WTC11 (cell line): Measurements from ENCODE around the gene RRAGD. TPM values are rescaled to one million over a fixed set of nuclear protein-coding genes. Genes with fewer than 3 reads are reported as not detected.
A peak's percentile ranks its signal among the peaks of the same experiment; 100 is the strongest.

ENCODE experiments used
- ATAC-seq: fragments of 200-7000 bp; cut with Tn5 transposase; 2 replicates; pipeline ENCODE4 v1.10.0; 2021; ENCODE audit warnings: mild to moderate bottlenecking, moderate library complexity
- CTCF ChIA-PET: fragments of 300-600 bp; sonication (Branson Sonifier 250); formaldehyde crosslinking; loops from one replicate; lab custom pipeline; 2021; ENCODE audit warnings: antibody characterized with exemption; lab: Charles Lee
- POLR2A ChIA-PET: fragments of 350-600 bp; sonication (Branson Sonifier 250); formaldehyde crosslinking; loops from one replicate; lab custom pipeline; 2021; ENCODE audit warnings: antibody characterized with exemption; lab: Charles Lee
- DNase-seq: peaks from one replicate; pipeline ENCODE4 v3.0.0; 2021; ENCODE audit warnings: low spot score
- H3K27ac Mint-ChIP-seq: 2 replicates; pipeline ENCODE4 v1.8.0; 2021; ENCODE audit warnings: mixed read lengths
- H3K27me3 Mint-ChIP-seq: 2 replicates; pipeline ENCODE4 v1.8.0; 2021; ENCODE audit warnings: low read depth, mild to moderate bottlenecking, moderate library complexity, mixed read lengths
- H3K36me3 Mint-ChIP-seq: 2 replicates; pipeline ENCODE4 v1.8.0; 2021; ENCODE audit warnings: mixed read lengths
- H3K4me1 Mint-ChIP-seq: 2 replicates; pipeline ENCODE4 v1.8.0; 2022; ENCODE audit warnings: mixed read lengths
- H3K4me3 Mint-ChIP-seq: 2 replicates; pipeline ENCODE4 v1.8.0; 2021; ENCODE audit warnings: mild to moderate bottlenecking, moderate library complexity, mixed read lengths
- H3K9me3 Mint-ChIP-seq: 2 replicates; pipeline ENCODE4 v1.8.0; 2021; ENCODE audit warnings: mixed read lengths
- CREB1 ChIP-seq: sonication (generic); formaldehyde crosslinking; IDR thresholded peaks from 2 replicates; pipeline ENCODE4 v1.8.0; 2023; ENCODE audit warnings: mild to moderate bottlenecking, missing genetic modification reagents
- EMX1 ChIP-seq: fragments of 250-450 bp; sonication (Bioruptor Pico); IDR thresholded peaks from 2 replicates; pipeline ENCODE4 v1.8.0; 2021; ENCODE audit warnings: mild to moderate bottlenecking
- KAT7 ChIP-seq: sonication (generic); formaldehyde crosslinking; IDR thresholded peaks from 2 replicates; pipeline ENCODE4 v1.8.1; 2023; ENCODE audit warnings: missing genetic modification reagents, mild to moderate bottlenecking, borderline replicate concordance
- MYBL2 ChIP-seq: sonication (generic); formaldehyde crosslinking; IDR thresholded peaks from 2 replicates; pipeline ENCODE4 v1.8.1; 2023; ENCODE audit warnings: mild to moderate bottlenecking, moderate library complexity, missing genetic modification reagents
- RORB ChIP-seq: fragments of 250-450 bp; sonication (Bioruptor Pico); IDR thresholded peaks from 2 replicates; pipeline ENCODE4 v1.9.0; 2021; ENCODE audit warnings: mild to moderate bottlenecking
- SMAD3 ChIP-seq: sonication (generic); formaldehyde crosslinking; IDR thresholded peaks from 2 replicates; pipeline ENCODE4 v1.8.0; 2022; ENCODE audit warnings: missing genetic modification reagents, mild to moderate bottlenecking, borderline replicate concordance
- SP1 ChIP-seq: sonication (generic); formaldehyde crosslinking; conservative IDR thresholded peaks from 2 replicates; pipeline ENCODE4 v1.8.1; 2022; ENCODE audit warnings: missing genetic modification reagents
- STAT6 ChIP-seq: sonication (generic); formaldehyde crosslinking; conservative IDR thresholded peaks from 2 replicates; pipeline ENCODE4 v1.8.1; 2023; ENCODE audit warnings: mild to moderate bottlenecking, low read depth, missing genetic modification reagents, moderate library complexity
- ZMAT4 ChIP-seq: fragments of 250-450 bp; sonication (Bioruptor Pico); IDR thresholded peaks from 2 replicates; pipeline ENCODE4 v1.9.0; 2021; ENCODE audit warnings: mild to moderate bottlenecking
- ZNF138 ChIP-seq: sonication (generic); formaldehyde crosslinking; conservative IDR thresholded peaks from 2 replicates; pipeline ENCODE4 v1.8.1; 2022; ENCODE audit warnings: mild to moderate bottlenecking, moderate library complexity, missing genetic modification reagents
- ZNF317 ChIP-seq: sonication (generic); formaldehyde crosslinking; IDR thresholded peaks from 2 replicates; pipeline ENCODE4 v1.8.1; 2023; ENCODE audit warnings: low read depth, mild to moderate bottlenecking, moderate library complexity, missing genetic modification reagents, borderline replicate concordance
- ZNF416 ChIP-seq: fragments of 250-450 bp; sonication (Bioruptor Pico); IDR thresholded peaks from 2 replicates; pipeline ENCODE4 v1.9.0; 2021; ENCODE audit warnings: mild to moderate bottlenecking, inconsistent platforms
- ZNF425 ChIP-seq: fragments of 250-450 bp; sonication (Bioruptor Pico); conservative IDR thresholded peaks from 2 replicates; pipeline ENCODE4 v1.9.0; 2021; ENCODE audit warnings: mild to moderate bottlenecking
- ZNF512 ChIP-seq: sonication (generic); formaldehyde crosslinking; IDR thresholded peaks from 2 replicates; pipeline ENCODE4 v1.8.1; 2022; ENCODE audit warnings: missing genetic modification reagents, borderline replicate concordance
- ZNF532 ChIP-seq: fragments of 250-450 bp; sonication (Bioruptor Pico); IDR thresholded peaks from 2 replicates; pipeline ENCODE4 v1.9.0; 2021; ENCODE audit warnings: mild to moderate bottlenecking, borderline replicate concordance
- total RNA-seq: library from RNA; stranded (reverse); gene quantifications from 3 replicates; pipeline ENCODE4 v1.2.3, GENCODE V29; 2021
- TF ChIP-seq, protein P1 (sequence below): fragments of 250-450 bp; sonication (Bioruptor Pico); IDR thresholded peaks from 2 replicates; pipeline ENCODE4 v1.9.0; 2021; ENCODE audit warnings: moderate library complexity, mild to moderate bottlenecking, inconsistent platforms, borderline replicate concordance
- TF ChIP-seq, protein P2 (sequence below): sonication (generic); formaldehyde crosslinking; IDR thresholded peaks from 2 replicates; pipeline ENCODE4 v1.8.1; 2022; ENCODE audit warnings: low read depth, missing genetic modification reagents, borderline replicate concordance
- TF ChIP-seq, protein P3 (sequence below): sonication (generic); formaldehyde crosslinking; IDR thresholded peaks from 2 replicates; pipeline ENCODE4 v1.8.0; 2022; ENCODE audit warnings: mild to moderate bottlenecking, missing genetic modification reagents

RRAGD gene
- total RNA-seq, 1 experiment from 2014 or later = 25.4 TPM

GRCh38 chr6:89449193-89449592 is 37.1 kb upstream of the RRAGD start:
- no peak for ATAC-seq
- Mint-ChIP-seq H3K27me3 (no peaks in the 10 kb centered on the region), H3K27ac (peak overlapping the region; percentile 0; the same call in 1 of the 2 replicates), H3K9me3 (no peaks in the 10 kb centered on the region), H3K36me3 (no peaks in the 10 kb centered on the region), H3K4me1 (no peaks in the 10 kb centered on the region), H3K4me3 (no peak overlapping the region)
- no peak for DNase-seq
- ChIA-PET CTCF (no interaction called here), POLR2A (no interaction called here)
- TF ChIP-seq, protein P1, sequence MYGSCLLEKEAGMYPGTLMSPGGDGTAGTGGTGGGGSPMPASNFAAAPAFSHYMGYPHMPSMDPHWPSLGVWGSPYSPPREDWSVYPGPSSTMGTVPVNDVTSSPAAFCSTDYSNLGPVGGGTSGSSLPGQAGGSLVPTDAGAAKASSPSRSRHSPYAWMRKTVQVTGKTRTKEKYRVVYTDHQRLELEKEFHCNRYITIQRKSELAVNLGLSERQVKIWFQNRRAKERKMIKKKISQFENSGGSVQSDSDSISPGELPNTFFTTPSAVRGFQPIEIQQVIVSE = no peak
- no peak for TF ChIP-seq SMAD3 (CRISPR knock-in tag)
- no peak for TF ChIP-seq ZNF532 (CRISPR knock-in tag)
- TF ChIP-seq STAT6 (CRISPR knock-in tag) = no peak
- TF ChIP-seq KAT7 (CRISPR knock-in tag) = no peak
- no peak for TF ChIP-seq ZNF512 (CRISPR knock-in tag)
- TF ChIP-seq ZNF138 (CRISPR knock-in tag) = no peak

DNA sequence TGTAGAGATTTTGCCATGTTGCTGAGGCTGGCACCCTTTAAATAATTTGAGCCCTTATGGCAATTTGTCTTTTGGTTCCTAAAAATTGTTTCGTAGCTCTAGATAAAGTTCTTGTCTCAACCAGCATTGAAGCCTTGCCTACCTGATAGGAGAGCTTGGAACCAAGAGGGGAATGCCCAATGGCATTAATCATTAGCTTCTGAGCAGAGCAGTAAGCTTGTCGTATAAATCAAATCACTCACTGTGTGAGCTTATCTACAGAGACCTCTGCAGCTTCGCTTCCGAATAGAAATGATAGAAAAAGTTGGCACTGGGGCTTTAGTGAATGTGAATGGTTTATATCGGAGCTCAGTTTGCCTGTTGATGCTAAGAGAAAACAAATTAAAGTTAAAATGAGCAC is 31.6 kb upstream of the RRAGD start:
- Mint-ChIP-seq H3K4me1 (no peaks in the 10 kb centered on the region), H3K36me3 (no peaks in the 10 kb centered on the region), H3K9me3 (peaks cover 15% of the 10 kb centered on the region), H3K27me3 (peaks cover 41% of the 10 kb centered on the region), H3K4me3 (no peak overlapping the region), H3K27ac (no peak overlapping the region)
- no peak for ATAC-seq
- POLR2A ChIA-PET = no interaction called here
- DNase-seq = no peak
- CTCF ChIA-PET = interaction anchor here (1.6 kb wide), 1 partner anchor 51 kb away, joined by 3 read pairs; no protein-coding TSS in a partner anchor
- TF ChIP-seq SP1 (CRISPR knock-in tag) = no peak
- no peak for TF ChIP-seq KAT7 (CRISPR knock-in tag)
- TF ChIP-seq RORB (CRISPR knock-in tag) = no peak
- TF ChIP-seq ZNF425 = no peak
- no peak for TF ChIP-seq MYBL2 (CRISPR knock-in tag)
- TF ChIP-seq, protein P2, sequence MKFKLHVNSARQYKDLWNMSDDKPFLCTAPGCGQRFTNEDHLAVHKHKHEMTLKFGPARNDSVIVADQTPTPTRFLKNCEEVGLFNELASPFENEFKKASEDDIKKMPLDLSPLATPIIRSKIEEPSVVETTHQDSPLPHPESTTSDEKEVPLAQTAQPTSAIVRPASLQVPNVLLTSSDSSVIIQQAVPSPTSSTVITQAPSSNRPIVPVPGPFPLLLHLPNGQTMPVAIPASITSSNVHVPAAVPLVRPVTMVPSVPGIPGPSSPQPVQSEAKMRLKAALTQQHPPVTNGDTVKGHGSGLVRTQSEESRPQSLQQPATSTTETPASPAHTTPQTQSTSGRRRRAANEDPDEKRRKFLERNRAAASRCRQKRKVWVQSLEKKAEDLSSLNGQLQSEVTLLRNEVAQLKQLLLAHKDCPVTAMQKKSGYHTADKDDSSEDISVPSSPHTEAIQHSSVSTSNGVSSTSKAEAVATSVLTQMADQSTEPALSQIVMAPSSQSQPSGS (CRISPR knock-in tag) = no peak
- TF ChIP-seq ZNF416 (CRISPR knock-in tag) = no peak
- no peak for TF ChIP-seq ZMAT4 (CRISPR knock-in tag)
- TF ChIP-seq ZNF317 (CRISPR knock-in tag) = no peak
- TF ChIP-seq CREB1 (CRISPR knock-in tag) = no peak
- TF ChIP-seq EMX1 (CRISPR knock-in tag) = no peak
- TF ChIP-seq, protein P3, sequence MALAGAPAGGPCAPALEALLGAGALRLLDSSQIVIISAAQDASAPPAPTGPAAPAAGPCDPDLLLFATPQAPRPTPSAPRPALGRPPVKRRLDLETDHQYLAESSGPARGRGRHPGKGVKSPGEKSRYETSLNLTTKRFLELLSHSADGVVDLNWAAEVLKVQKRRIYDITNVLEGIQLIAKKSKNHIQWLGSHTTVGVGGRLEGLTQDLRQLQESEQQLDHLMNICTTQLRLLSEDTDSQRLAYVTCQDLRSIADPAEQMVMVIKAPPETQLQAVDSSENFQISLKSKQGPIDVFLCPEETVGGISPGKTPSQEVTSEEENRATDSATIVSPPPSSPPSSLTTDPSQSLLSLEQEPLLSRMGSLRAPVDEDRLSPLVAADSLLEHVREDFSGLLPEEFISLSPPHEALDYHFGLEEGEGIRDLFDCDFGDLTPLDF (CRISPR knock-in tag) = no peak
